Measurements from ENCODE around the gene LRRC32.

Gene LRRC32

GRCh38 chr11:76676636-76677457, 6.3 kb upstream of the LRRC32 start:
- DNase-seq = no peak

GRCh38 chr11:76674517-76675400, 4.2 kb upstream of the LRRC32 start:
- no peak for DNase-seq

- no peak for DNase-seq
Measured at GRCh38 chr11:76673176-76674142, 2.9 kb upstream of the LRRC32 start.

DNA sequence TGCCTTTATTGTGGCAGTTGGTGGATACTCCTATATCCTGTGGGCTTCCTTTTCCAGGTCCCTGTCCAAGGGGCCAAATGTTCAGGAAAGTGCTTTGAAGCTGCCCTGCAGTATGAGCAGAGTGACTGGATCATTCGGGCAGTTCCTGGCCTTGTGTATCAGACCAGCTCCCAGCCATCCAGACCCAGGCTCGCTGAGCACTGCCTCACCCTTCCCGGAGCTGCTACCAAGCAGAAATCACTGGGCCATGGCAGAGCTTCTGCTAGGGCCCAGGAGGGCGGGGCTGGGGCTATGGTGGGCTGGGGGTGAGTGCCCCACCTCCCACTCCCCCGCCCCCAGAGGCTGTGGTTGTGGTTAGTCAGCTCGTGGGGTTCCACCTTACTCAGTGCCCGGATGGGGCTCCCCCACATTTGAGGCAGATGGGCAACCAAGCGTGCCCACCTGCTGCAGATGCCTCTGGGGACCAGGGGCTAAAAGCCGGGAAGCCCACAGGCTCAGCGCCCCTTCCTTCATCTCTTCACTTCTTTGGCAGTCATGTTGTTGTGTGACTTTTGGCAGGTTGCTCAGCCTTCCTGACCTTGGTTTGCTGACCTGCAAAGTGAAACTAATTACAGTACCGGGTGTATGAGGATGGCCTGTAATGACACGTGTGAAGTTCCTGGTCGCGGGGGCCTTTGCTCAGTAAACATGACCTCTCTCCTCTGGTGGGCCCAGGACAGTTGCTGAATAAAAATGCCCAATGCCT, 2.1 kb upstream of the LRRC32 start:
- DNase-seq = no peak

GRCh38 chr11:76671626-76672309, 1.2 kb upstream of the LRRC32 start:
- DNase-seq = no peak

GRCh38 chr11:76671237-76671592, 668 bp upstream of the LRRC32 start:
- no peak for DNase-seq

GRCh38 chr11:76669901-76670484, 554 bp downstream of the LRRC32 start:
- no peak for DNase-seq

DNA sequence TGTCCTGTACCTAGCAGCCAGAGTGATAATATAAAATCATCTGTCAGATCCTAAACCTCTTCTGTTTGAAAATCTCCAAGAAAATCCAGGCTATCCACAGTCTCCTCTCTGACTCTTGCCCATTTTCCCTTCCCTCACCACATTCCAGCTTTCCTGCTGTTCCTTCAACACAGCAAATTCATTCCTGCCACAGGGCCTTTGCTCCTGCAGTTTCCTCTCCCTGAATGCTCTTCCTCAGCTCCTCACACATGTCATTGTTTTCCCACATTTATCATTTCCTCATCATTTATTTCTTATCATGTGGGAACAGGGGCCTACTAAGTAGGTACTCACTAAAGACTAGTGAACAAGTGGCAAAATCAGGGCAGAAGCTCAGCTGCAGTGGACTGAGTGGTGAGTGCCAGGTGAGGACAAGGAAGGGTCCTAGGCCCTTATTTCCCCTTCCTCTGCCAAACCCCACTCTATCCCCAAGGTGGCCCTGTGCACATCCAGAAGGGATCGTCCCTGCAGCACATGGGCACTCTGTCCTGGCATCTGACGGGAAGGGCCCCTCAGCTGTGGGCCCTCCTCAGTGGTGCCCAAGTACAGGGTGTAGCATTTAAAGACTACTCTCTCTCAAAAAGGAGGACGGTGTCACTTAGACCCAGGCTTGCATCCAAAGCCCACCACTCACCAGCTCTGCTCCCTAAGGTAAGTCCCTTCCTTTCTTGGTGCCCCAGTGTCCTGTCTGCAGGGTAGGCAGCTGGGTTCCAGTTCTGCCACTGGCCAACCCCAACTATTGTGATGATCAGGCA, 2.0 kb downstream of the LRRC32 start:
- no peak for DNase-seq

DNA sequence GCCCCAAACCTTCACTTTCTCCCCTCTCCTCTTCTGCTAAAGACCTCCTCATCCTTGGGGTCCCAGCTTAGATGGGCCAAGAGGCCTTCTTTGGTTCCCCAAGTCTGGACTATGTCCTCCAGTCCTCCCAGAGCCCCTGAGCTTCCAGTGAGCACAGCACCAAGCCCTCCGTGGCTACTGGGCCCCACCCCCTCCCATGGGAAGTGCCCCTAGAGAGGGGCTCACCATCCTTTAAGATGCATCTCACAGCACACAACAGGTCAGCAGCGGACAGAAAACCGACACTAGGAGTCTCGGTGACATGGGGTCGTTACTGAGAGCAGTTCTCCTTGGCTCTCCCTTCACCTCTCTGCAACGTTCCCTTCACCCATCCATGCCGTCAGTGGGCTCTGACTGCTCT, 2.7 kb downstream of the LRRC32 start:
- DNase-seq = no peak

- DNase-seq = no peak
Measured at GRCh38 chr11:76667271-76667818, 3.2 kb downstream of the LRRC32 start.

- DNase-seq = no peak
Measured at GRCh38 chr11:76666830-76667229, 3.7 kb downstream of the LRRC32 start.

GRCh38 chr11:76666408-76666807, 4.1 kb downstream of the LRRC32 start:
- DNase-seq = no peak

GRCh38 chr11:76665921-76666351, 4.6 kb downstream of the LRRC32 start:
- DNase-seq = no peak

- DNase-seq = no peak
Measured at GRCh38 chr11:76665172-76665571, 5.4 kb downstream of the LRRC32 start.

GRCh38 chr11:76664578-76665061, 5.9 kb downstream of the LRRC32 start:
- no peak for DNase-seq

DNA sequence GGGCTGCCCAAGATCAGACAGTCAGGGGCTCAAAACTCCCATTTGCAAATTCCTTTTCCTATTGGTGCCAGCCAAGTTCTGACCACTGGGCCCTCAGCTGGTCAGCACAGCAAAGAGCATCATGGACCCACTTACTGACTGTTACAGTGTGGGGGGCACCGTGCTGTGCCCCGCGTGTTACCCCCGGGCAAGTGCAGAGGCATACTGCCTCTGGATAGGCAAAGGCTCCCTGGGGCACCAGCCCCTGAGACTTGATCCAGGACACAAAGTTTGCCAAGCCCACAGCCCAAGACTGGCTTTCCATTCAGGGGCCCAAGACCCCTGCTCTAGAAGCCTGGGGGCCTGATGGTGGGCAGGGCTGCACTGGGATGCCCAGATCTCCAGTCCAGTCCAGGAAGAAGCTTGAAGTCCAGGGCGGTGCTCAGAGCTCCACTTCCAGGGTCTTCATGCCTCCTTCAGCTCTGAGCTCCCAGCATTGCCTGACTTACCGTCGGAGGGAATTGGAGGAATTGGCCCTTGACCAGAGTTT, 6.6 kb downstream of the LRRC32 start:
- DNase-seq = no peak

GRCh38 chr11:76663486-76663810, 7.1 kb downstream of the LRRC32 start:
- no peak for DNase-seq

- no peak for DNase-seq
Measured at GRCh38 chr11:76662656-76663485, 7.7 kb downstream of the LRRC32 start.

Data from activated naive CD4-positive, alpha-beta T cell treated with anti-CD3 and anti-CD28 coated beads, Interleukin-2, amount 50 U/mL, for 16 hours (primary cell).